HEK293 (cell line): ENCODE data around the gene YTHDC2.
A peak's percentile ranks its signal among the peaks of the same experiment; 100 is the strongest.

ENCODE experiments used
- CTCF ChIA-PET: fragments of 350-600 bp; formaldehyde crosslinking; extraction: SDS; loops from one replicate; lab custom pipeline; 2021; ENCODE audit warnings: antibody characterized with exemption; lab: Yijun Ruan, JAX
- POLR2A ChIA-PET: fragments of 300-600 bp; formaldehyde crosslinking; extraction: SDS; loops from one replicate; lab custom pipeline; 2020; ENCODE audit warnings: antibody characterized with exemption, inconsistent platforms; lab: Yijun Ruan, JAX
- H3K27ac ChIP-seq: fragments of 200-500 bp; sonication (Bioruptor generic); 2 replicates; pipeline ENCODE4 v1.5.1; 2014; ENCODE audit warnings: low read depth, low read length, control low read depth, inconsistent platforms; ENCODE audit errors: extremely low read depth
- H3K36me3 ChIP-seq, 2 experiments: fragments of 200-500 bp in 1 of 2; sonication (Bioruptor generic) in 1 of 2; 1 replicate in 1 of 2; 2 replicates in 1 of 2; pipeline ENCODE4 v1.5.1; 2014 to 2017; ENCODE audit warnings: inconsistent platforms in 2 of 2, low read length in 2 of 2; ENCODE audit not compliant: control insufficient read depth in 2 of 2, insufficient read depth in 1 of 2
- H3K4me1 ChIP-seq: fragments of 200-500 bp; sonication (Bioruptor generic); 2 replicates; pipeline ENCODE4 v1.5.1; 2014; ENCODE audit warnings: mild to moderate bottlenecking, low read length, inconsistent platforms; ENCODE audit not compliant: control insufficient read depth, insufficient read depth
- H3K4me3 ChIP-seq: 2 replicates; pipeline ENCODE4 v1.5.1; 2011; ENCODE audit warnings: low read depth, mild to moderate bottlenecking, control low read depth, low read length, moderate library complexity
- H3K9me3 ChIP-seq: fragments of 200-500 bp; sonication (Bioruptor generic); 2 replicates; pipeline ENCODE4 v1.5.1; 2014; ENCODE audit warnings: low read depth, low read length, inconsistent platforms; ENCODE audit not compliant: control insufficient read depth, insufficient read depth
- SP7 ChIP-seq: fragments of 450-650 bp; formaldehyde crosslinking; IDR thresholded peaks from 2 replicates; pipeline ENCODE4 v1.5.1; 2016; ENCODE audit warnings: missing biosample characterization, missing genetic modification characterization
- ZIC2 ChIP-seq: fragments of 450-650 bp; formaldehyde crosslinking; IDR thresholded peaks from 2 replicates; pipeline ENCODE4 v1.5.1; 2016; ENCODE audit warnings: missing biosample characterization, missing genetic modification characterization
- ZNF121 ChIP-seq: fragments of 450-650 bp; formaldehyde crosslinking; IDR thresholded peaks from 2 replicates; pipeline ENCODE4 v1.5.1; 2016; ENCODE audit warnings: missing biosample characterization, missing genetic modification characterization
- ZNF155 ChIP-seq: fragments of 450-650 bp; formaldehyde crosslinking; IDR thresholded peaks from 2 replicates; pipeline ENCODE4 v1.5.1; 2016; ENCODE audit warnings: missing biosample characterization, missing genetic modification characterization
- ZNF2 ChIP-seq: fragments of 450-650 bp; formaldehyde crosslinking; IDR thresholded peaks from 2 replicates; pipeline ENCODE4 v1.5.1; 2016; ENCODE audit warnings: missing biosample characterization, missing genetic modification characterization
- ZNF223 ChIP-seq: fragments of 450-650 bp; formaldehyde crosslinking; IDR thresholded peaks from 2 replicates; pipeline ENCODE4 v1.5.1; 2016; ENCODE audit warnings: missing biosample characterization, missing genetic modification characterization
- ZNF530 ChIP-seq: fragments of 450-650 bp; formaldehyde crosslinking; IDR thresholded peaks from 2 replicates; pipeline ENCODE4 v1.5.1; 2016; ENCODE audit warnings: low read depth, missing biosample characterization, missing genetic modification characterization
- ZNF558 ChIP-seq: fragments of 450-650 bp; formaldehyde crosslinking; IDR thresholded peaks from 2 replicates; pipeline ENCODE4 v1.5.1; 2016; ENCODE audit warnings: missing biosample characterization, missing genetic modification characterization
- TF ChIP-seq, protein P1 (sequence below): fragments of 450-650 bp; formaldehyde crosslinking; IDR thresholded peaks from 2 replicates; pipeline ENCODE4 v1.5.1; 2017; ENCODE audit warnings: missing biosample characterization, missing genetic modification characterization
- TF ChIP-seq, protein P2 (sequence below): fragments of 450-650 bp; formaldehyde crosslinking; IDR thresholded peaks from 2 replicates; pipeline ENCODE4 v1.5.1; 2016; ENCODE audit warnings: missing biosample characterization, missing genetic modification characterization
- TF ChIP-seq, protein P3 (sequence below): fragments of 450-650 bp; formaldehyde crosslinking; IDR thresholded peaks from 2 replicates; pipeline ENCODE4 v1.5.1; 2017; ENCODE audit warnings: missing biosample characterization, missing genetic modification characterization
- TF ChIP-seq, protein P4 (sequence below): fragments of 450-650 bp; formaldehyde crosslinking; conservative IDR thresholded peaks from 2 replicates; pipeline ENCODE4 v1.5.1; 2016; ENCODE audit warnings: low read depth, missing biosample characterization, missing genetic modification characterization
- TF ChIP-seq, protein P5 (sequence below): fragments of 450-650 bp; formaldehyde crosslinking; IDR thresholded peaks from 2 replicates; pipeline ENCODE4 v1.5.1; 2016; ENCODE audit warnings: missing biosample characterization, missing genetic modification characterization

YTHDC2 gene

DNA sequence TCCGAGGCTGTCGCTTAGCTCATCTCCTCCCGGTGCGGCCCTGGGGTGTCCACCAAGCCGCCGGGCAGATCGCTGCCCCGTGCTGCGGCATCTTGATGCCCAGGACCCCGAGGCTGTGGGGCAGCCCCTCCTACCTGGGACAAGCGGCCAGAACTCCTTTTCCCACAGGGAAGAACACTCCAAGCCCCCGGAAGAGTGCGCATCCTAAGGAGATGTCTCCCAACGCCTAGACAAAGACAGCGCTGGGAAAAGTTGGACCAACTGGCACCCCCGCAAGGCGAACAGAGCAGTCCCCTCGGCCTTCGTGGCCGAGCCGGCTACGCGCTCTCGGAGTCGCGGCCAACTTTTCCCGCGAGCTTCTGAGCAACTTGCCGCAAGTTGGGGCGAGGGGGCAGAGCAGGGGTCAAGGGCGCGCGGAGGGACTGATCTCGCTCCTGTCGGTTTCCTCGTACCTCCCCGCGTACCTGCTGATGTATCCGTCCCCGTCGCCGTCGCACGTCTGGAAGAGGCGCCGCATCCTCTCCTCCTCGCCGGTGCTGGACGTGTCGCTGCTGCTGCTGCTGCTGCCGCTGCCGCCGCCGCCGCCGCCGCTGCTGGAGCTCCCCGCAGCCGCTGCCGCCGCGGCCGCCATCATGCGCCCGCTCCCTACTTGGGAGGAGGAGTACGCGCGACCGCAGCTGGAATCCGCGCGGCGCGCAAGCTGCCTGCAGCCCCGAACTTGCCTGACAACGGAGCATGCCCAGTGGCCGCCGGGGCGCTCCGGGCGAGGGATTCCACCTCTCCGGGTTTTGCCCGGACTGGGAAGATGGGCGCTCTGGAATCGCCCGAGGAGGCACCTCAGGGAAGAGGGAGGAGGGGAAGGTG is 25.5 kb upstream of the YTHDC2 start, which contains the start of gene MCC (continued):
- peak; percentile 89 for TF ChIP-seq SP7 (tag by site-specific recombination)
- TF ChIP-seq, protein P1, sequence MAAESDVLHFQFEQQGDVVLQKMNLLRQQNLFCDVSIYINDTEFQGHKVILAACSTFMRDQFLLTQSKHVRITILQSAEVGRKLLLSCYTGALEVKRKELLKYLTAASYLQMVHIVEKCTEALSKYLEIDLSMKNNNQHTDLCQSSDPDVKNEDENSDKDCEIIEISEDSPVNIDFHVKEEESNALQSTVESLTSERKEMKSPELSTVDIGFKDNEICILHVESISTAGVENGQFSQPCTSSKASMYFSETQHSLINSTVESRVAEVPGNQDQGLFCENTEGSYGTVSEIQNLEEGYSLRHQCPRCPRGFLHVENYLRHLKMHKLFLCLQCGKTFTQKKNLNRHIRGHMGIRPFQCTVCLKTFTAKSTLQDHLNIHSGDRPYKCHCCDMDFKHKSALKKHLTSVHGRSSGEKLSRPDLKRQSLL (tag by site-specific recombination), result peak; percentile 66; the same call in 1 of the 2 replicates
- peak; percentile 62 for TF ChIP-seq ZIC2 (tag by site-specific recombination)
- TF ChIP-seq ZNF121, result no peak
- TF ChIP-seq, protein P2, sequence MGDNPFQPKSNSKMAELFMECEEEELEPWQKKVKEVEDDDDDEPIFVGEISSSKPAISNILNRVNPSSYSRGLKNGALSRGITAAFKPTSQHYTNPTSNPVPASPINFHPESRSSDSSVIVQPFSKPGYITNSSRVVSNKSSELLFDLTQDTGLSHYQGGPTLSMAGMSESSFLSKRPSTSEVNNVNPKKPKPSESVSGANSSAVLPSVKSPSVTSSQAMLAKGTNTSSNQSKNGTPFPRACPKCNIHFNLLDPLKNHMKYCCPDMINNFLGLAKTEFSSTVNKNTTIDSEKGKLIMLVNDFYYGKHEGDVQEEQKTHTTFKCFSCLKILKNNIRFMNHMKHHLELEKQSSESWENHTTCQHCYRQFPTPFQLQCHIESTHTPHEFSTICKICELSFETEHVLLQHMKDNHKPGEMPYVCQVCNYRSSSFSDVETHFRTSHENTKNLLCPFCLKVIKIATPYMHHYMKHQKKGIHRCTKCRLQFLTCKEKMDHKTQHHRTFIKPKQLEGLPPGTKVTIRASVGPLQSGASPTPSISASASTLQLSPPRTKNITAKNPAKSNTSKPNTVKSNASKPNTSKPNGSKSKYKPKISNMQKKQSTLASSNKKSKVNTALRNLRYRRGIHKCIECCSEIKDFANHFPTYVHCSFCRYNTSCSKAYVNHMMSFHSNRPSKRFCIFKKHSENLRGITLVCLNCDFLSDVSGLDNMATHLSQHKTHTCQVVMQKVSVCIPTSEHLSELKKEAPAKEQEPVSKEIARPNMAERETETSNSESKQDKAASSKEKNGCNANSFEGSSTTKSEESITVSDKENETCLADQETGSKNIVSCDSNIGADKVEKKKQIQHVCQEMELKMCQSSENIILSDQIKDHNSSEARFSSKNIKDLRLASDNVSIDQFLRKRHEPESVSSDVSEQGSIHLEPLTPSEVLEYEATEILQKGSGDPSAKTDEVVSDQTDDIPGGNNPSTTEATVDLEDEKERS (tag by site-specific recombination), result no peak
- TF ChIP-seq, protein P3, sequence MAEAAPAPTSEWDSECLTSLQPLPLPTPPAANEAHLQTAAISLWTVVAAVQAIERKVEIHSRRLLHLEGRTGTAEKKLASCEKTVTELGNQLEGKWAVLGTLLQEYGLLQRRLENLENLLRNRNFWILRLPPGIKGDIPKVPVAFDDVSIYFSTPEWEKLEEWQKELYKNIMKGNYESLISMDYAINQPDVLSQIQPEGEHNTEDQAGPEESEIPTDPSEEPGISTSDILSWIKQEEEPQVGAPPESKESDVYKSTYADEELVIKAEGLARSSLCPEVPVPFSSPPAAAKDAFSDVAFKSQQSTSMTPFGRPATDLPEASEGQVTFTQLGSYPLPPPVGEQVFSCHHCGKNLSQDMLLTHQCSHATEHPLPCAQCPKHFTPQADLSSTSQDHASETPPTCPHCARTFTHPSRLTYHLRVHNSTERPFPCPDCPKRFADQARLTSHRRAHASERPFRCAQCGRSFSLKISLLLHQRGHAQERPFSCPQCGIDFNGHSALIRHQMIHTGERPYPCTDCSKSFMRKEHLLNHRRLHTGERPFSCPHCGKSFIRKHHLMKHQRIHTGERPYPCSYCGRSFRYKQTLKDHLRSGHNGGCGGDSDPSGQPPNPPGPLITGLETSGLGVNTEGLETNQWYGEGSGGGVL (tag by site-specific recombination), result 0 out of 2 replicates have a peak, but pooled peaks have one; percentile 15

DNA sequence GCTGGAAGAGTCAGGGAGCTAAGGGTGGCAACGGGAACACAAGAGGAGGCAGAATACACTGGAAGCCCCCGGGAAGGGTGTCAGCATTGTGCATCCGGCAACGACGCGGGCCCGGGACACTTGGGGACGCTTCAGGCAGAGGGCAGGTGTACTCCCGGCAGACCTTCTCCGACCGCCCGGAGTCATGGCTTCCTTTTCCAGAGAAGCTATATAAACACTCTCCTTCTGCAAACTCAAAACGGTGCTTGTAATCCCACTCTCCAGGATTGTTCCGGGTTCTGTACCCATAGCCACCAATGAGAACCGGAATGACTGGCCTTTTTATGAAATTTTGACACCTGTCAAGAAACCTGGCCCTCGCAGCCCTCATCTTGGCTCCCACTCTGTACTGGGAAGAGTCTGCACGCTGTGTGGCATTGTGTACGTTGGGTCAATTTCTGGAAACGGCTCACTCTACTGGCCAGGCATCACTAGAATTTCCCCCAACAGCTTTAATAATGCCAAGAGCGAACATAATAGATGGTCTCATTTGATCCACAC is 24.8 kb upstream of the YTHDC2 start:
- Histone ChIP-seq H3K27ac (peak overlapping the region; percentile 68), H3K36me3 (no peaks in the 10 kb centered on the region), H3K4me3 (peak overlapping the region; percentile 83), H3K4me1 (peaks cover 15% of the 10 kb centered on the region; the same call in 1 of the 2 replicates), H3K9me3 (no peaks in the 10 kb centered on the region)
- CTCF ChIA-PET, result interaction anchor here (0.7 to 1.6 kb wide), 3 partner anchors 109 to 492 kb away, joined by 3 to 7 read pairs (median 3); no protein-coding TSS in a partner anchor
- POLR2A ChIA-PET, result interaction anchor here (1.2 to 2.1 kb wide), 8 partner anchors 14 to 608 kb away, joined by 3 to 11 read pairs (median 4); partner anchors contain the start of genes DCP2 and YTHDC2
- TF ChIP-seq ZNF2 (tag by site-specific recombination) (peak; percentile 72), ZNF530 (tag by site-specific recombination) (no peak), ZNF155 (tag by site-specific recombination) (no peak), ZNF558 (tag by site-specific recombination) (peak; percentile 27; the same call in 1 of the 2 replicates), ZNF223 (tag by site-specific recombination) (no peak)
- TF ChIP-seq, protein P4, sequence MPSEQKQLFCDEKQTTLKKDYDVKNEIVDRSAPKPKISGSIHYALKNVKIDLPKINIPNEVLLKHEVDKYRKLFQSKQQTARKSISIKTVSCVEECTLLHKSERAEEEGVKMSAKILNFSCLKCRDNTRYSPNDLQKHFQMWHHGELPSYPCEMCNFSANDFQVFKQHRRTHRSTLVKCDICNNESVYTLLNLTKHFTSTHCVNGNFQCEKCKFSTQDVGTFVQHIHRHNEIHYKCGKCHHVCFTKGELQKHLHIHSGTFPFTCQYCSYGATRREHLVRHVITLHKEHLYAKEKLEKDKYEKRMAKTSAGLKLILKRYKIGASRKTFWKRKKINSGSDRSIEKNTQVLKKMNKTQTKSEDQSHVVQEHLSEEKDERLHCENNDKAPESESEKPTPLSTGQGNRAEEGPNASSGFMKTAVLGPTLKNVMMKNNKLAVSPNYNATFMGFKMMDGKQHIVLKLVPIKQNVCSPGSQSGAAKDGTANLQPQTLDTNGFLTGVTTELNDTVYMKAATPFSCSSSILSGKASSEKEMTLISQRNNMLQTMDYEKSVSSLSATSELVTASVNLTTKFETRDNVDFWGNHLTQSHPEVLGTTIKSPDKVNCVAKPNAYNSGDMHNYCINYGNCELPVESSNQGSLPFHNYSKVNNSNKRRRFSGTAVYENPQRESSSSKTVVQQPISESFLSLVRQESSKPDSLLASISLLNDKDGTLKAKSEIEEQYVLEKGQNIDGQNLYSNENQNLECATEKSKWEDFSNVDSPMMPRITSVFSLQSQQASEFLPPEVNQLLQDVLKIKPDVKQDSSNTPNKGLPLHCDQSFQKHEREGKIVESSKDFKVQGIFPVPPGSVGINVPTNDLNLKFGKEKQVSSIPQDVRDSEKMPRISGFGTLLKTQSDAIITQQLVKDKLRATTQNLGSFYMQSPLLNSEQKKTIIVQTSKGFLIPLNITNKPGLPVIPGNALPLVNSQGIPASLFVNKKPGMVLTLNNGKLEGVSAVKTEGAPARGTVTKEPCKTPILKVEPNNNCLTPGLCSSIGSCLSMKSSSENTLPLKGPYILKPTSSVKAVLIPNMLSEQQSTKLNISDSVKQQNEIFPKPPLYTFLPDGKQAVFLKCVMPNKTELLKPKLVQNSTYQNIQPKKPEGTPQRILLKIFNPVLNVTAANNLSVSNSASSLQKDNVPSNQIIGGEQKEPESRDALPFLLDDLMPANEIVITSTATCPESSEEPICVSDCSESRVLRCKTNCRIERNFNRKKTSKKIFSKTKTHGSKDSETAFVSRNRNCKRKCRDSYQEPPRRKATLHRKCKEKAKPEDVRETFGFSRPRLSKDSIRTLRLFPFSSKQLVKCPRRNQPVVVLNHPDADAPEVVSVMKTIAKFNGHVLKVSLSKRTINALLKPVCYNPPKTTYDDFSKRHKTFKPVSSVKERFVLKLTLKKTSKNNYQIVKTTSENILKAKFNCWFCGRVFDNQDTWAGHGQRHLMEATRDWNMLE (tag by site-specific recombination), result 0 out of 2 replicates have a peak, but pooled peaks have one; percentile 2
- TF ChIP-seq, protein P2 (tag by site-specific recombination), result peak; percentile 84; the same call in 1 of the 2 replicates
- TF ChIP-seq, protein P5, sequence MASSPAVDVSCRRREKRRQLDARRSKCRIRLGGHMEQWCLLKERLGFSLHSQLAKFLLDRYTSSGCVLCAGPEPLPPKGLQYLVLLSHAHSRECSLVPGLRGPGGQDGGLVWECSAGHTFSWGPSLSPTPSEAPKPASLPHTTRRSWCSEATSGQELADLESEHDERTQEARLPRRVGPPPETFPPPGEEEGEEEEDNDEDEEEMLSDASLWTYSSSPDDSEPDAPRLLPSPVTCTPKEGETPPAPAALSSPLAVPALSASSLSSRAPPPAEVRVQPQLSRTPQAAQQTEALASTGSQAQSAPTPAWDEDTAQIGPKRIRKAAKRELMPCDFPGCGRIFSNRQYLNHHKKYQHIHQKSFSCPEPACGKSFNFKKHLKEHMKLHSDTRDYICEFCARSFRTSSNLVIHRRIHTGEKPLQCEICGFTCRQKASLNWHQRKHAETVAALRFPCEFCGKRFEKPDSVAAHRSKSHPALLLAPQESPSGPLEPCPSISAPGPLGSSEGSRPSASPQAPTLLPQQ (tag by site-specific recombination), result 0 out of 2 replicates have a peak, but pooled peaks have one; percentile 2
